ENCODE data around the gene ZNF214.
"Not testable (repeated sequence)": the region's sequence is repeated elsewhere in the genome, so short reads cannot be mapped to it uniquely, and the experiment has no call there.

Gene ZNF214

DNA sequence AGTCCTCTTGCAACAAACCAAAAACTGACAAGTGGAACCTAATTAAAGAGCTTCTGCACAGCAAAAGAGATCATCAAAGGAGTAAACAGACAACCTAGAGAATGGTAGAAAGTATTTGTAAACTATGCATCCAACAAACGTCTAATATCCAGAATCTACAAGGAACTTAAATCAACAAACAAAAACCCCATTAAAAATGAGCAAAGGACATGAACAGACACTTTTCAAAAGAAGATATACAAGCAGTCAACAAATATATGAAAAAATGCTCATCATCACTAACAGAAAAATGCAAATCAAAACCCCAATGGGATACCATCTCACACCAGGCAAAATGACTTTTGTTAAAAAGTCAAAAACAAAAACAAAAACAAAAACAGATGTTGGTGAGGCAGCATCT lies 33.7 kb downstream of the ZNF214 start:
- no peak for DNase-seq

DNA sequence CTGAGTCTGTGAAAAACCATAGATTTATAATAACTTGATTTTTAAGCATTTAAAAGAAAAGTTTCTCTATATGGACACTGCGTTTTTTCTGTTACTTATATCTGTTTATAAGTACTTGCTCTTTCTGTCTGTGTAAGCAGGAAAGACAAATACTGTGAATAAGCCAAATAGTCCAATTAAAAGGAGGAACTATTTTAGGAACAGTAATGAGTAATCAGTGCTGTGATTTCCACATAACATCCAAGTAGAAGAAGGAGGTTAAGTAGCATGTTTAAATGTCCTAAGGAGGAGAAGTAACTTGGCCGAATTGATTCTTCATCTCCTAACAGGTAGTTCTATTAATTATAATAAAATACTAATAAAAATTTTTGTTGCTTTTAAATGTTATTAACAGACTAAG lies 40.8 kb downstream of the ZNF214 start:
- no peak for DNase-seq

GRCh38 chr11:6969854-6970253 lies 50.3 kb downstream of the ZNF214 start:
- DNase-seq, result not testable (repeated sequence)

DNA sequence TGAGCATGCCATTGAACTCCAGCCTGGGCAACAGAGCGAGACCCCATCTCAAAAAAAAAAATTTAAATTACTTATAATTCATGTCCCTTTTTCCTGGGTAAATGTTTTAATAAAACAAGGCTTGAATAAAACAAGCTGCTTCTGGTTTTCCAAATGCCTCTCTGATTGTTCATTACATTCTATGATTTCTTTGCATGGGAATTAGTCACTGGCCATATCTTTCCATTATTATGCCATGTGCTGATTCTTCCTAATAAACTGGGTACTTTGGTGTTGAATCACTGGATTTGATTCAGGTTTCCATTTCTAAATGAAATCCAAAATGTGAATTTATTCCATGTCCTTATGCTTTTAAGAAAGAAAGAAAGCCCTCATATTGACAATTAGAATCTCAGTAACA lies 51.3 kb downstream of the ZNF214 start:
- no peak for DNase-seq

DNA sequence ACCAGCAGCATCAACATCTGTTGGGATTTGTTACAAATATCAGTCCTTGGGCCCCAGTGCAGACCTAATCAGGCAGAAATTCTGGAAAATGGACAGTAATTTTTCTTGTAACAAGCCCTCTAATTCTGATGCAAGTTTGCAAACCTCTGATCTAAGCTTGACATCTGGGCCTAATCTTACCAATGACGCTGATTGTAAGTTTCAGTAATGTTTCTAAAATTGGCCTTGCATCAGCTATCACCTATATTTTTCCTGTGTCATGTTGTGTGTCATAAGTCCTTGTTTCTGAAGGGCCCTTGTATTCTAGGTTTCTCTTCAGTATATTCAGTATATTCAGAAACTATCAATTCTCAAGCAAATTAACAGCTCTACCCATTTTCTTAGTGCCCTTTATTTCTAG lies 57.5 kb downstream of the ZNF214 start:
- no peak for DNase-seq

DNA sequence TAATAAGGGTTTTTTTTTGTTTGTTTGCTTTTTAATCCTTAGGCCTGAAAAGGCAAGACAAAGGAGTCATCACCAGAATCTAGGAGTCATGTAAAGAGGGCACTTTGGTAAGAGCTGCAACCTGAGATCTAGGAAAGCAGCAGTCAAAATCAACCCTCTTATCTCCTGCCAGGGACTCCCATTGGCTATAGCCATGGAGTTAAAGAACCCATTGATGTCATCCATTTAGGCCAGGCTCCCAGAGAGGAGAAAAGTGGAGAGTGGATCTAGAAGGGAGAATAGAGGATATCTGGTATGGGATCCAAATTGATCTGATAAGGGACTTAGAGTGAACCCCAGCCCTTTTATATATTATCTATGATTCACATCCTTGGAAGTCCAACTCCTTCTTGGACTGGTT lies 58.0 kb downstream of the ZNF214 start:
- no peak for DNase-seq

DNA sequence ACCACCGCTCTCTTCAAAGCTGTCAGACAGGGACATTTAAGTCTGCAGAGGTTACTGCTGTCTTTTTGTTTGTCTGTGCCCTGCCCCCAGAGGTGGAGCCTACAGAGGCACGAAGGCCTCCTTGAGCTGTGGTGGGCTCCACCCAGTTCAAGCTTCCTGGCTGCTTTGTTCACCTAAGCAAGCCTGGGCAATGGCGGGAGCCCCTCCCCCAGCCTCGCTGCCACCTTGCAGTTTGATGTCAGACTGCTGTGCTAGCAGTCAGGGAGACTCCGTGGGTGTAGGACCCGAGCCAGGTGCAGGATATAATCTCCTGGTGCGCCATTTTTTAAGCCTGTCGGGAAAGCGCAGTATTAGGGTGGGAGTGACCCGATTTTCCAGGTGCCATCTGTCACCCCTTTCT lies 65.9 kb downstream of the ZNF214 start:
- DNase-seq, result not testable (repeated sequence)

All from kidney glomerular epithelial cell (primary cell).